ENCODE data around the gene DUSP2. TPM values are rescaled to one million over a fixed set of nuclear protein-coding genes. Genes with fewer than 3 reads are reported as not detected.
A peak's percentile ranks its signal among the peaks of the same experiment; 100 is the strongest.

The DUSP2 gene
- total and polyA plus RNA-seq, 10 of the 15 experiments (the other 5 are each of a cell fraction or from before 2014, with no cell fraction given) = 9.7 to 212 (median 57.2) TPM

- TF ChIP-seq, protein P1, sequence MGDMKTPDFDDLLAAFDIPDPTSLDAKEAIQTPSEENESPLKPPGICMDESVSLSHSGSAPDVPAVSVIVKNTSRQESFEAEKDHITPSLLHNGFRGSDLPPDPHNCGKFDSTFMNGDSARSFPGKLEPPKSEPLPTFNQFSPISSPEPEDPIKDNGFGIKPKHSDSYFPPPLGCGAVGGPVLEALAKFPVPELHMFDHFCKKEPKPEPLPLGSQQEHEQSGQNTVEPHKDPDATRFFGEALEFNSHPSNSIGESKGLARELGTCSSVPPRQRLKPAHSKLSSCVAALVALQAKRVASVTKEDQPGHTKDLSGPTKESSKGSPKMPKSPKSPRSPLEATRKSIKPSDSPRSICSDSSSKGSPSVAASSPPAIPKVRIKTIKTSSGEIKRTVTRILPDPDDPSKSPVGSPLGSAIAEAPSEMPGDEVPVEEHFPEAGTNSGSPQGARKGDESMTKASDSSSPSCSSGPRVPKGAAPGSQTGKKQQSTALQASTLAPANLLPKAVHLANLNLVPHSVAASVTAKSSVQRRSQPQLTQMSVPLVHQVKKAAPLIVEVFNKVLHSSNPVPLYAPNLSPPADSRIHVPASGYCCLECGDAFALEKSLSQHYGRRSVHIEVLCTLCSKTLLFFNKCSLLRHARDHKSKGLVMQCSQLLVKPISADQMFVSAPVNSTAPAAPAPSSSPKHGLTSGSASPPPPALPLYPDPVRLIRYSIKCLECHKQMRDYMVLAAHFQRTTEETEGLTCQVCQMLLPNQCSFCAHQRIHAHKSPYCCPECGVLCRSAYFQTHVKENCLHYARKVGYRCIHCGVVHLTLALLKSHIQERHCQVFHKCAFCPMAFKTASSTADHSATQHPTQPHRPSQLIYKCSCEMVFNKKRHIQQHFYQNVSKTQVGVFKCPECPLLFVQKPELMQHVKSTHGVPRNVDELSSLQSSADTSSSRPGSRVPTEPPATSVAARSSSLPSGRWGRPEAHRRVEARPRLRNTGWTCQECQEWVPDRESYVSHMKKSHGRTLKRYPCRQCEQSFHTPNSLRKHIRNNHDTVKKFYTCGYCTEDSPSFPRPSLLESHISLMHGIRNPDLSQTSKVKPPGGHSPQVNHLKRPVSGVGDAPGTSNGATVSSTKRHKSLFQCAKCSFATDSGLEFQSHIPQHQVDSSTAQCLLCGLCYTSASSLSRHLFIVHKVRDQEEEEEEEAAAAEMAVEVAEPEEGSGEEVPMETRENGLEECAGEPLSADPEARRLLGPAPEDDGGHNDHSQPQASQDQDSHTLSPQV (IDR thresholded peaks at IDR 0.05) = no peak; the same call in 1 of the 2 replicates
- TF ChIP-seq POLR2AphosphoS5 (IDR thresholded peaks at IDR 0.05; ENCODE audit: low read length) (peak; percentile 76), ZBTB40 (IDR thresholded peaks at IDR 0.05; ENCODE audit: borderline replicate concordance) (no peak), ATF7 (IDR thresholded peaks at IDR 0.05; ENCODE audit: low read depth) (peak; percentile 22; the same call in 1 of the 2 replicates), TBL1XR1 (IDR thresholded peaks at IDR 0.05; ENCODE audit: low read depth, low read length) (no peak), DPF2 (IDR thresholded peaks at IDR 0.05) (peak; percentile 93), NFYB (IDR thresholded peaks at IDR 0.05; ENCODE audit: insufficient read depth, low read depth, low read length) (peak; percentile 83), SMAD1 (IDR thresholded peaks at IDR 0.05; ENCODE audit: low read depth, partially characterized antibody) (peak; percentile 75), MLLT1 (IDR thresholded peaks at IDR 0.05) (peak; percentile 86), SMC3 (IDR thresholded peaks at IDR 0.05; ENCODE audit: borderline replicate concordance, low read length) (no peak), NKRF (conservative IDR thresholded peaks at IDR 0.05) (no peak), TAF1 (IDR thresholded peaks at IDR 0.05; ENCODE audit: borderline replicate concordance, low read depth, low read length) (peak; percentile 41; the same call in 1 of the 2 replicates), GATAD2B (conservative IDR thresholded peaks at IDR 0.05; ENCODE audit: low read depth) (peak; percentile 86), ETV6 (conservative IDR thresholded peaks at IDR 0.05 in 1 of 2, IDR thresholded peaks at IDR 0.05 in 1 of 2; ENCODE audit: borderline replicate concordance in 1 of 2, low read depth in 1 of 2) (peak in 1 of 2 experiments; percentile 49; a peak in 1 of 4 replicates), IKZF1 (conservative IDR thresholded peaks at IDR 0.05) (peak; percentile 96), ATF3 (IDR thresholded peaks at IDR 0.05; ENCODE audit: borderline replicate concordance, extremely low read depth, low read depth, low read length) (peak; percentile 44; the same call in 1 of the 2 replicates)
Measured at GRCh38 chr2:96164459-96165184, 19.4 kb upstream of the DUSP2 start (continued).

Data from GM12878 (cell line).